NCI-H69 (cell line): ENCODE results near the gene ASB18.
"Not testable (repeated sequence)": the region's sequence is repeated elsewhere in the genome, so short reads cannot be mapped to it uniquely, and the experiment has no call there.

Experiments
- DNase-seq: peaks from one replicate; lab custom pipeline; 2025; lab: John Stamatoyannopoulos, UW

The ASB18 gene

GRCh38 chr2:236286873-236287545 is 22.8 kb upstream of the ASB18 start:
- DNase-seq, result no peak

DNA sequence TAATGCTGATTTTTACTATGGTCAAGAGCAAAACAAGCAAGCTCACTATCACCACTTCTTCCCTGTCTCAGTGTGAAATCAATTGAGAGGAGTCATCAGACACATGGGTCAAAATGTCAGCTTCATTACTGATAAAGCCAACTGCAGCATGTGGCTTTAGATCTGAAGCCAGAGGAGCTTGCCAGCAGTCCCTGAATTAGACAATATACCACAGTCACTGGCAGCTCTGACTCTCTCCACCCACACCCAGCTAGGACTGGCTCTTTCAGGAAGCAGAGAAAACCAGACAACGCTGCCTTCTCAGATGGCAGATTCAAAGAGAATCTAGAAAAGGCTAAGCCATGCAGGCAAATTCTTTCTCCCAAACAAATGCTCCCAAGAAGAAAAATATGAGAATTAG is 20.0 kb upstream of the ASB18 start:
- no peak for DNase-seq

DNA sequence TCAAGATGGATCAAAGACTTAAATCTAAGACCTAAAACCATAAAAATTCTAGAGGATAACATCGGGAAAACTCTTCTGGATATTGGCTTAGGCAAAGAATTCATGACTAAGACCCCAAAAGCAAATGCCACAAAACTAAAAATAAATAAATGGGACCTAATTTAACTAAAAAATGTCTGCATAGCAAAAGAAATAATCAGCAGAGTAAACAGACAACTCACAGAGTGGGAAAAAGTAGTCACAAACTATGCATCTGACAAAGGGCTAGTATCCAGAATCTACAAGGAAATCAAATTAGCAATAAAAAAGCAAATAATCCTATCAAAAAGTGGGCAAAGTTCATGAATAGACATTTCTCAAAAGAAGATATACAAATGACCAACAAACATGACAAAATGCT is 18.2 kb upstream of the ASB18 start:
- DNase-seq, result no peak

DNA sequence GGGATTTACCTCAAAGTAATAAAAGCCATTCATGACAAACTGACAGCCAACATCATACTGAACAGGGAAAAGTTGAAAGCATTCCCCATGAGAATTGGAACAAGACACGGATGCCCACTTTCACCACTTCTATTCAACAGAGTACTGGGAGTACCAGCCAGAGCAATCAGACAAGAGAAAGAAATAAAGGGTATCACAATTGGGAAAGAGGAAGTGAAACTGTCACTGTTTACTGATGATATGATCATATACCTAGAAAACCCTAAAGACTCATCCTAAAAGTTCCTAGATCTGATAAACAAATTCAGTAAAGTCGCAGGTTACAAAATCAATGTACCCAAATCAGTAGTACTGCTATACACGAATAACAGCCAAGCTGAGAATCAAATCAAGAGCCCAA is 17.2 kb upstream of the ASB18 start:
- no peak for DNase-seq

GRCh38 chr2:236273126-236273525 is 8.9 kb upstream of the ASB18 start:
- no peak for DNase-seq

DNA sequence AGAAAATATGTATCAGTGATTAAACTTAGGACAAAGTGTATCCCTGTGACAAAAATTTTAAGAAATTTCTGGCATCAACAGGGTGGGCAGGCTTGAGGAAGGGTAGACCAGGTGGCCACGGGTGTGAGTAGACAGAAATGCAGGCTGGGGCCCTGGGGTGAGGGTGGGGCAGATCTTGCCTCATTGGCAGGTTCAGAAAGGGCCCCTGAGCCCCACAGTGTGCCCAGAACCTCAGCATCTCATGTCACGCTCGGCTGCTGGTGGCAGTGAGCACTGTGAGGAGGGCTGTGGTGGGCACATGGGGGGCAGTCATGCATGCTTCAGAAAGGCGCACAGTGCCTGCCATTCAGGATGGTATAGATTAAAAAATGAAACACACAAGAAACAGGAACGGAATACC is 7.6 kb upstream of the ASB18 start:
- no peak for DNase-seq

DNA sequence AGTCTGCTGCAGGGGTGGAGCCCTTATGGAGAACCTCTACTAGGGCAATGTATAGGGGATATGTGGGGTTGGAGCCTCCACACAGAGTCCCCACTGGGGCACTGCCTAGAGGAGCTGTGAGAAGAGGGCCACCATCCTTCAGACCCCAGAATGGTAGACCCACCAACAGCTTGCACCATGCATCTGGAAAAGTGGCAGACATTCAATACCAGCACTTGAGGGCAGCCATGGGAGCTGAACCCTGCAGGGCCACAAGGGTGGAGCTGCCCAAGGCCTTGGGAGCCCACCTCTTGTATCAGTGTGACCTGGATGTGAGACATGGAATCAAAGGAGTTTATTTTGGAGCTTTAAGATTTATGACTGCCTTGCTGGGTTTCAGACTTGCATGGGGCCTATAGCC is 5.7 kb upstream of the ASB18 start:
- DNase-seq, result not testable (repeated sequence)

- no peak for DNase-seq
Observed at GRCh38 chr2:236265675-236266074, 1.5 kb upstream of the ASB18 start.

DNA sequence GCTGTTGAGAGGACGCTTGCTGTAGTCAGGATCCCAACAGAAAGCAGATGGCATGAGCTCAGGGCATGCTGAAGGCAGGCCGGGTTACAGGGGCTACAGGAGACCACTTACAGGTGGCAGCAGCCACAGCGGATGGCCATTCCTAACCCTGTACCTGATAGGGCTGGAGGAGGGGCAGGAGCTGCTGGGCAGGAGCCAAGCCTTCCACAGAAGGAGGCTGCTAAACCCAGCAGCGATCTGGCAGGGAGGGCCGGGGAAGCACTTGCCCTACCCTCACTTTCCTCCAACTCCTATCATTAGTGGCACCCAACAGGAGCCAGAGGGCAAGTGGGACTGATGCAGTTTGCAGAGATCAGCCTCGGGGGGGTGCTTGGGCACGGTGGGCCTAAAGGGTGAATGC is 2.0 kb downstream of the ASB18 start:
- no peak for DNase-seq

- no peak for DNase-seq
Observed at GRCh38 chr2:236261452-236261851, 2.8 kb downstream of the ASB18 start.

DNA sequence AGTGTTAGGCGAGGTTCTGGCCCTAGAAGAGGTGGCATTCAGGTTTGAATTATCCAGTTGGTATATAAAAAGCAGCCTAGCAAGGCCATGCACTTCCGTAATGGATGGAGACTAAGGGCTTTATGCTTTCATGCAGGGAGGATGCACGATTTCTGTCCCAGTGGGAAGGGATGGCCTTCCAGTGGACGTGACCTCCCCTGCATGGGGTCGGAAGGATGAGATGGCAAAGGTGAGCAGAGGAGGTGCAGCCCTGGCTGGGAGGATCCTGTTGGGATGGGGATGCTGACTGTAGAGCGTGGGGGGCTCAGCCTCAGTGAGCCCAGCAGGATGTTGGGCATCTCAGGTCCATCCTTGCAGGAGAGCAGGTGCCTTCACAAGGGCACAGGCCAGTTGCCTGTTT is 4.8 kb downstream of the ASB18 start:
- no peak for DNase-seq

DNA sequence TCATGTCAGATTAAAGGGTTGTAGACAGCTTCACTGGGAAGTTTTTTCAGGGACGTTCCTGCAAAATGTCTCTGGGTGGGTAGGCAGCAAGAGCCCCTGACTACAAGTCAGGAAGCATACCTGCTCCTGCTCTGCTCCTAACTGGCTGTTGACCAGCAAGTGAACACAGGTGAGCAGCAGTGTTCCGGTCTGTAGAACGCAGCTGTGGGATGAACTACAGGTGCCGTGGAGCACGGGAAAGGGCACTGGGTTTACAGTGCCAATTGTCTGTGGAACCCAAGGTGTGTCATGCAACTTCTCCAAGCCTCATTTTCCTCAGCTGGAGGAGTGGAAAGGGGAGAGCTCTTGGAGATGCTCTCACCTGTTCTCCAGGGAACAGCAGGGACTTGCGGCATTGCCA is 6.6 kb downstream of the ASB18 start:
- no peak for DNase-seq

DNA sequence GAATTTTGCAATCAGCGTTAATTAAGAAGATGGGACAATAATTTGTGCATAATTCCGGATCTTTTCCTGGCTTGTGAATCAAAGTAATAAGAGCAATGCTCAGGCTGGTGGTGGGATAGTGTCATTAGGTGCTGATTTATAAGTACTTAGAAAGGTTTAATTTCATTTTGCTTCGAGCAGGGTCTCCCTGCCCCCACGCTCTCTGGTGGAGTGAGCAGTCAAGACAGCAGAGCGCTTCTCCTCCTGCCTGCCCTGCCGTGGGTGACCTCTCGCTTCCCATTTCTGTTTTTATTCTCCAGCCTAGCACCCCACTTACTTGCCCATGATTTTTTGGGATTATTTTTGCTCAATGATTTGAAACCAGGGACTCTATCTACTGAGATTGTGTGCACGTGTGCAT is 7.1 kb downstream of the ASB18 start:
- DNase-seq, result no peak

- DNase-seq, result no peak
Observed at GRCh38 chr2:236256366-236256985, 7.7 kb downstream of the ASB18 start.

- DNase-seq, result no peak
Observed at GRCh38 chr2:236254674-236255073, 9.5 kb downstream of the ASB18 start.

GRCh38 chr2:236254001-236254400 is 10.2 kb downstream of the ASB18 start:
- no peak for DNase-seq

- no peak for DNase-seq
Observed at GRCh38 chr2:236252602-236253001, 11.6 kb downstream of the ASB18 start.

- no peak for DNase-seq
Observed at GRCh38 chr2:236250909-236251579, 13.2 kb downstream of the ASB18 start.

- no peak for DNase-seq
Observed at GRCh38 chr2:236250286-236250685, 13.9 kb downstream of the ASB18 start.

DNA sequence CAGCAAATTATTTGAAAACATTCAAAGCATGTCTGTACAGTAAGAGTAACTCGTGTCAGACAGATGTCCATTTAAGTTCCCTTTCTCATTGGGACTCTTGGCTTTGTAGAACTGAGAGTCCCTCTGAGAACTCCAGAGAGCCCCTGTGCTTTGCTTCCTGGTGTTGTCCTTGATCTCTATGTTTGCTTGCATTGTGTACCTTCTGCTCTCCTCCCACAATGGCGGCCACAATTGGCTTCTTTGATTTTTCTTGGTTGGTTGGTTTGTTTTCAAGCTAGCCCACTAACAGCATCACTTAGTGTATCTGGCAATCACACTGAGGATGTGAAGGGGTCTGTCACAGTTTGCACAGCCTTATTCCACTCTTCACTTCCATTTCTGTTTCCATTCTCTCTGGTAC is 15.1 kb downstream of the ASB18 start:
- DNase-seq, result no peak

DNA sequence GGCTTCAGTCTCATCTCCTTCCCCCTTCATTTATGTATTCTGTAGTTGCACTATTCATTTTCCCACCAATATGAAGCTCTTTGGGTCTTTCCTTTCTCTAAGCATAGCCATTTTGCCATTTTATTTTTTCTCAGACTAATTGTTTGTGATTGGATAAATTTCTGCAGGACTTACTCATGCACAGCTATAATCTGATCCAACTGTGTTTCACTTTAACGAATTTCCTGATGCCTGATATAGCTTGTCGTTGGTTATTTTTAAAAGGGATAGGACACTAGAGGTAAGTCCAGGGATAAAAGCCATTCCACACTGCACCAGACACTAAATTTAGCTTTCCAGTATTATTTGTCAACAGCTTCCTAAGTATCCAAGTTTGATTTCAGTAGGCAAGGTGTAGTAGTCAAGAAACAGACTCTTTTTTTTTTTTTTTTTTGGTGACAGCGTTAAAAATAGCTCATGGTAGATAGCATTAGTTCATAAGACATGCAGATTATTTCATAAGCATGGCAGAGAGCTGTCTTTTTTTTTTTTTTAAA is 17.4 kb downstream of the ASB18 start:
- no peak for DNase-seq

DNA sequence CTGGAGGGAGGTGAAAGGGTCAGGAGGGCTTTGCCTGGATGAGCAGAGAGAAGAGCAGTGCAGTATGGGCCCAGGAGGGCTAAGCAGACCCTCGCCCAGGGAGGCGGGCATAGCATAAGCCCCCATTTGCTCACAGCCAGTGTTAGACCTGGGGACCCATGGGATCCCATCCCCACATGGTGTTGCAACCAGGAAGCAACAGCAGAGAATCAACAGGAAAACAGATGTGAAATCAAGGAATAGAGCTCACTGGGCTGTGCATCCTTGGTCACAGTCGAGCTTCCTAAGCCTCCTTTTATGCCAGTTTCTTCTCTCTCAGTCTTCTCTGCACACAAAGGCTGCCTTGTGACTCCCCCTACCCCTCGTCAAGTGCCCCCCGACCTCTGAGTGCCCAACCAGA is 19.9 kb downstream of the ASB18 start:
- DNase-seq, result no peak

- no peak for DNase-seq
Observed at GRCh38 chr2:236242057-236242495, 22.1 kb downstream of the ASB18 start.
